Cardiac muscle cell (in vitro differentiated cells and primary cell): ENCODE results near the gene LHX4. TPM values are rescaled to one million over a fixed set of nuclear protein-coding genes. Genes with fewer than 3 reads are reported as not detected.

Experiments
- DNase-seq, 2 donors: peaks; one replicate each; pipeline versions ENCODE4 v3.0.0 to v3.0.0-alpha.2; 2010 to 2017; ENCODE audit warnings: low read depth in 1 of 2, low spot score in 1 of 2
- H3K27ac ChIP-seq: fragments of 200-600 bp; sonication (generic); 2 replicates; pipeline ENCODE4 v1.5.1; 2016
- H3K27me3 ChIP-seq: fragments of 200-600 bp; sonication (generic); 2 replicates; pipeline ENCODE4 v1.6.0; 2016; ENCODE audit warnings: control low read depth
- H3K36me3 ChIP-seq: fragments of 200-600 bp; sonication (generic); 2 replicates; pipeline ENCODE4 v1.5.1; 2016; ENCODE audit warnings: control low read depth
- H3K4me1 ChIP-seq: fragments of 200-600 bp; sonication (generic); 2 replicates; pipeline ENCODE4 v1.8.1; 2017; ENCODE audit warnings: low read depth, mild to moderate bottlenecking, mixed run types
- H3K4me3 ChIP-seq: fragments of 200-600 bp; sonication (generic); 2 replicates; pipeline ENCODE4 v1.5.1; 2016; ENCODE audit warnings: mild to moderate bottlenecking
- H3K9me3 ChIP-seq: fragments of 200-600 bp; sonication (generic); 2 replicates; pipeline ENCODE4 v1.5.1; 2017; ENCODE audit warnings: low read depth, mild to moderate bottlenecking, control low read depth
- CTCF ChIP-seq: IDR thresholded peaks from 2 replicates; pipeline ENCODE4 v1.5.1; 2012; ENCODE audit warnings: low read depth, mild to moderate bottlenecking, low read length
- polyA plus RNA-seq: library from polyadenylated mRNA; unstranded; fragments of >200 nt; fragmentation: Nextera tagmentation; extraction: Ambion mirVana; gene quantifications from 2 replicates; pipeline ENCODE4 v1.2.1, GENCODE V29; 2016
- total RNA-seq: library from RNA; depleted of rRNA; stranded (reverse); fragments of >200 nt; gene quantifications from 2 replicates; pipeline ENCODE4 v1.2.3, GENCODE V29; 2016

The LHX4 gene
- total and polyA plus RNA-seq, 2 experiments from 2014 or later: 0.20 TPM; not detected in 1

- no peaks in the 10 kb centered on the region for H3K4me1 ChIP-seq
- H3K27me3 ChIP-seq: no peaks in the 10 kb centered on the region
- no peaks in the 10 kb centered on the region for H3K36me3 ChIP-seq
- H3K27ac ChIP-seq: no peak overlapping the region
- H3K9me3 ChIP-seq: no peaks in the 10 kb centered on the region
- TF ChIP-seq CTCF: no peak
- DNase-seq: no peak
- H3K4me3 ChIP-seq: no peak overlapping the region
Measured at GRCh38 chr1:180275726-180276125, 45.7 kb downstream of the LHX4 start.

- DNase-seq: no peak
- Histone ChIP-seq H3K9me3 (no peaks in the 10 kb centered on the region), H3K27ac (no peak overlapping the region), H3K4me1 (peaks cover 7% of the 10 kb centered on the region), H3K4me3 (no peak overlapping the region), H3K36me3 (no peaks in the 10 kb centered on the region), H3K27me3 (no peaks in the 10 kb centered on the region)
- TF ChIP-seq CTCF: no peak
Measured at GRCh38 chr1:180277476-180278193, 47.6 kb downstream of the LHX4 start.

GRCh38 chr1:180278194-180278515 lies 48.1 kb downstream of the LHX4 start:
- H3K27ac ChIP-seq: no peak overlapping the region
- no peak for DNase-seq
- no peak overlapping the region for H3K4me3 ChIP-seq
- H3K36me3 ChIP-seq: no peaks in the 10 kb centered on the region
- no peak for TF ChIP-seq CTCF
- H3K9me3 ChIP-seq: no peaks in the 10 kb centered on the region
- peaks cover 11% of the 10 kb centered on the region for H3K4me1 ChIP-seq
- no peaks in the 10 kb centered on the region for H3K27me3 ChIP-seq

- Histone ChIP-seq H3K4me1 (peaks cover 11% of the 10 kb centered on the region), H3K36me3 (no peaks in the 10 kb centered on the region), H3K27me3 (no peaks in the 10 kb centered on the region), H3K27ac (no peak overlapping the region), H3K9me3 (no peaks in the 10 kb centered on the region), H3K4me3 (no peak overlapping the region)
- no peak for TF ChIP-seq CTCF
- DNase-seq: no peak
Measured at GRCh38 chr1:180278596-180279395, 48.7 kb downstream of the LHX4 start.

- no peaks in the 10 kb centered on the region for H3K36me3 ChIP-seq
Measured at GRCh38 chr1:180279651-180280050, 49.6 kb downstream of the LHX4 start.

More at GRCh38 chr1:180279651-180280050, 49.6 kb downstream of the LHX4 start:
- Histone ChIP-seq H3K4me1 (peaks cover 11% of the 10 kb centered on the region), H3K27me3 (no peaks in the 10 kb centered on the region), H3K4me3 (no peak overlapping the region), H3K9me3 (no peaks in the 10 kb centered on the region), H3K27ac (no peak overlapping the region)
- no peak for DNase-seq
- no peak for TF ChIP-seq CTCF
